ENCODE measurements around the gene PFDN6. TPM values are rescaled to one million over a fixed set of nuclear protein-coding genes. Genes with fewer than 3 reads are reported as not detected.
"Not testable (repeated sequence)": the region's sequence is repeated elsewhere in the genome, so short reads cannot be mapped to it uniquely, and the experiment has no call there.

The PFDN6 gene
- 100 to 1,000 TPM in 1 of 3 donors, 10 to 100 TPM in 2; 47.0 to 131 (median 77.7) TPM for polyA plus RNA-seq

DNA sequence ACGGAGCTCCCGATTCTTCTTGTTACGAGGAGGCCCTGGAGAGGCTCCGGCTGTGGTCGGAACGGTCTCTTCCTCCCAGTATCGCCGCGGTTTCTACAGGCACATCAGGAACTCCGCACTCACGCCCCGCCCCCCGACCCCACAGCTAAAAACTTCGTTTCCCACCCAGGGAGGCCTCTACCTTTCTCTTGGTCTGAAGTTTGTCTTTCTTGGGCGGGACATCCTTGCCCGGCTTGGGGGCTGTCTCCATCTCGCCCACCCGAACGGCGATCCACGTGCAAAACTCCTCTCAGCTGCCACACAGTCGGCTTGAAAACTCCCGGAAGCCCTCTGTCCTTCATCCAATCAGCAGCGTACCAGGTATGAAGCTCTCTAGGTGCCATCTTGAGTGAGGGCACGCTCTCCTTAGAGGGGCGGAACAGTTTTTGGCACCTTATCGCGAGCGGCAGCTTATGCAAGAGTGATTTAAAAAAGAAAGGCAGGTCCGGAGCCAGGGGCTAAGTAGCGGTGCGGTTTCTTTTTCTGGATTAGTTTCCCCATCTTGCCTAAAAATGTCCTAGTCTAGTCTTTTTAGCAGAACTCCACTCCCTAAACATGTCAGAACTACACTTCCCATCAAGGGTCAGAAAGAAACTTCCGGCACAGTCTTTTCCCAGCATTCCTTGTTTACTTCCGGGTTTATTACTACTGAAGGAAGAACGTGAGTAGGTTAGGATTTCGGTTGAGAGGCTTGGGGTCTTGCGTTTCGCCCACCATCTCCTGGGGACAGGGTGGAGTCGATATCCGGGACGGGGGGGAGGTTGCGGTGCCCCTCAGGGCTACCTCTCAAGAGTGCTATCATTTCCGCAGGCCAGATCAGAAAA is at the start of gene PFDN6, which contains the start of gene WDR46:
Gene PFDN6 (plus strand): TSS at position 681 of the 863 bp plus-strand sequence. CDS start 256 bp downstream, outside the sequence.
Gene WDR46 (minus strand): TSS at position 319 of the 863 bp plus-strand sequence. CDS start 69 bp downstream, at position 250.
- no peak within 1 kb of the TSS for H3K27ac ChIP-seq (ENCODE audit: low read depth, low read length)
- WGBS, 3 donors: 0 to 1% (median 0%) methylated on average over 43 of the region's 43 CpGs

DNA sequence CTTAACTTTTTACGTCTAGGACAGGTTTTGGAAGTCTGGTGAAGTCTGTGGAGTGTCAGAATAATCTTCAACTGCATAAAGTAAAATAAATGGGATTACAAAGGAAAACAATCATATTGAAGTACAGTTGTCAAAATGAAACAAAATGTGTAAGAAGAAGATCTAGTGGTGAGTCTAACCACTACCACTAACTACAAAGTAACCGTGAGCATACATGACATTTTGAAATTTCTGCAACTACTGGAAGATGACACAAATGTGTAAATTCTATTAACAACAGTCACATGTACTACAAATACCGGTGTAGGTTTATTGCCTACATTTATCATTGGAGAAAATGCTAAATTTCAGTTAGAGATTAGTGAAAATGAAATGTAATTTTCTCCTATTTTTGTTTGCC is 47.4 kb upstream of the PFDN6 start:
- H3K27ac ChIP-seq (ENCODE audit: low read depth, low read length): no peak overlapping the region
- WGBS, 3 donors: 43 to 67% (median 51%) methylated on average over 3 of the region's 3 CpGs

- H3K27ac ChIP-seq (ENCODE audit: low read depth, low read length): no peak overlapping the region
- WGBS, 3 donors: 37 to 45% (median 41%) methylated on average over 1 of the region's 1 CpG
These were observed 45.9 kb upstream of the PFDN6 start for GRCh38 chr6:33243476-33243875.

DNA sequence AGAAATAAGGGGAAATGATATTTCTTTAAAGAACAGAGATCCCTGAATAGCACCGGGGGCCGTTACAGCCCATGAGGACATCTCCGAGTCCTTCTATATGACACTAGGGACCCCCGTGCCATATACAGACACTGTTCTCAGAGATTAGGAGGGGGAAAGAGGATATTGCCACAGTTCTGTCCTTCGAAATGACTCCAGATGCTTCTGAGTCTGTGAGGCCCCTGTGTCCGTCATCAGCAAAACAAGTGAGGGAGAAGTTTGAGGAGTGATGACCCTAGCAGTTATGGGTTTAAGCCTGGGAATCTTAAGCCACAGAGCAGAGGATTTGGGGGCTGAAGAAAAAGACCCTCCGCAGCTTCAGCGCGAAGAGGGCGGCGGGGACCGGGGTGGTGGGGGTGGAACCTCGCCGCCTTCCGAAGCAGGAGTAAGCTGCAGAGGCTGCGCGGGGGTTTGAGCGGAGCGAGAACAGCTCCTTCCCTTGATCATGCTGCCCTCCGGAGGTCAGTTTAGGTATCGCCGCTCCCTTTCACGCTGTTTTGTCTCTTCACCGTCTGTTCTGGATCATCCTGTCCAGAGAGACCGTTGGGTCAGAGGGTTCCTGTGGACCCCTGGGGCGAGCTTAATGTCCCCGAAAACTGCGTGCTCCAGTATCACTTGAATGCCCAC is 41.3 kb upstream of the PFDN6 start:
- 2 to 4% (median 3%) methylated on average over 28 of the region's 28 CpGs for WGBS, 3 donors
- peak overlapping the region; percentile 44 for H3K27ac ChIP-seq (ENCODE audit: low read depth, low read length)

- WGBS, 3 donors: 0% methylated on average over 17 to 18 of the region's 18 CpGs
- peak overlapping the region; percentile 44 for H3K27ac ChIP-seq (ENCODE audit: low read depth, low read length)
These were observed 40.8 kb upstream of the PFDN6 start for GRCh38 chr6:33248643-33248931.

- peak overlapping the region; percentile 44 for H3K27ac ChIP-seq (ENCODE audit: low read depth, low read length)
- WGBS, 3 donors: 0% methylated on average over 58 of the region's 58 CpGs
These were observed 40.3 kb upstream of the PFDN6 start for GRCh38 chr6:33248932-33249731.

DNA sequence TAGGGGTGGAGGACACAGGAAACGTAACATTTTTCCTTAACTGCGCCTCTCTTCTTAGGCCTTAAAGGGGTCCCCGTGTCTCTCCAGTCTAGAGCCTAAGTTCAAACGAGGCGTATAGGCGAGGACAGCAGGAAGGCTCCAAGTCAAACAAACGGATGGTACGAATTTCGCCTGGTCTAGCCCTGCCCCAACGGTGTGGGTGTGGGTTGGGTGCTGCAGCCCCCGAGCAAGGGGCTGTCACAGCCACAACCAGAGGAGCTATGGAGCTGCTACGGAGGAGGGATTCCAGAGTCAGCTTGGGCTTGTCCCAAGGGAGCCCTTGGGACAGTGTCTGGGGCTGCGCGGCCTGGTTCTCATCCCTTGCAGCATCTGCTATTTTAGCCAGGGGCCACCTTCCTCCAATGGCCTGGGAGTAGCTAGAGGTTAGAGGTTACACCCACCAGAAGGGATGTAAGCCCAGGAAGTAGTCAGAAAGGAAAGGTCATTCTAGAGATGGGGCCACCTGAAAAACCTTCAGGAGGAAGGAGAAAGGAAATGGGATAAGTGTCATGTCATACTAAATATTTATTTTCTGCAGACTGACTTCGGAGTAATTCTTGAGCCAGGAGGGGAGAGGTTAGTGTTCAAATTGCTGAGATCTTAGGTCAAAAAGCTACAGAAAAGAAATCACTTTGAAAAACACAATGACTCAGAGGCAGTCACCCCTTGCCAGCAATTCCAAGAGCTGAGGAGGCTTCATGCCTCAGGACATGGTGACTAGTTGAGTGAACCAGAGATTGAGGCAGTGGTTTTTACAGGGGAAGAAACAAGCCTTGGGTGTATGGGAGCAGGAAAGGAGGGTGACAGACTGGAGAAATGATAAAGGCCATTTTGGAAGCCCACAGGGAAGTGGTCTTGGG is 39.4 kb upstream of the PFDN6 start:
- 11 to 17% (median 17%) methylated on average over 15 of the region's 15 CpGs for WGBS, 3 donors
- H3K27ac ChIP-seq (ENCODE audit: low read depth, low read length): peak overlapping the region; percentile 85

GRCh38 chr6:33250731-33251130 is 38.7 kb upstream of the PFDN6 start:
- no peak overlapping the region for H3K27ac ChIP-seq (ENCODE audit: low read depth, low read length)
- 93 to 97% (median 95%) methylated on average over 13 of the region's 13 CpGs for WGBS, 3 donors

- WGBS, 3 donors: 73 to 82% (median 78%) methylated on average over 6 of the region's 6 CpGs
- H3K27ac ChIP-seq (ENCODE audit: low read depth, low read length): no peak overlapping the region
These were observed 37.9 kb upstream of the PFDN6 start for GRCh38 chr6:33251395-33252012.

DNA sequence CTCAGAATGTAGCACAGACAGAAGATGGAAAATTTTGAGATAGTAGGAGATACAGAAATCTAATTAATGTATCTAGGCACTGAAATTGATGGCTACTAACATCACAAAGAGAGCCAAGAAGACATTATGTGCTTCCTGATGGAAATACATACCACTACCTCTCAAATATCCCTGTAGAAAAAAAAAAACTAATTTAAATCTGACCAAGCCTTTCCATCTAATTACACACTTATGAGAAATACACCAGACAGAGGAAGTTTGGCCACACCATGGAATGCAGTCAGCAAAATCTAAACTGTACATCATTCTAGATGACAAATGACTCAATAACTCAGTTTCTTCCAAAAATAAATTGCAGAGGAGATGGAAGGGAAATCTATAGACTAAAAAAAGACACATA is 36.6 kb upstream of the PFDN6 start:
- no peak overlapping the region for H3K27ac ChIP-seq (ENCODE audit: low read depth, low read length)

- 89 to 91% (median 91%) methylated on average over 4 of the region's 4 CpGs for WGBS, 3 donors
- no peak overlapping the region for H3K27ac ChIP-seq (ENCODE audit: low read depth, low read length)
These were observed 34.8 kb upstream of the PFDN6 start for GRCh38 chr6:33254591-33254990.

DNA sequence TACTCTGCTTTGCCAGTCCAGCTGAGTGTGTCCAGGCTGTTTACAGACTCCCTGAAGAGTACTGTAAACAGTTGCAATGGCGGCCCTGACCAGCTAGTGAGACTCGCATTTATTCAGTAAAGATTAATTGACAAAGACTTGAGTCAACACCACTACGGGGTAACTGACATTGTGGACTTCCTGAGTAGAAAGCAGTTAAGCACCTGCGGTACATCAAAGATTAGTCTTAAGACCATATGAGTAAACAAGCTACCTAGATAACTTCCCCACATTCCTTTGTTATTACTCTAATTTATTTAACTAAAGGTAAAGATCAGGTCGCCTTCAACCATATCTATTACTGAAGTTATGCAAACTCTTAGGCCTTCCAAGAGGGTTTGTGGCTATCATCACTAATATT is 30.4 kb upstream of the PFDN6 start:
- H3K27ac ChIP-seq (ENCODE audit: low read depth, low read length): no peak overlapping the region
- WGBS, 3 donors: 41 to 93% (median 91%) methylated on average over 5 of the region's 5 CpGs

- H3K27ac ChIP-seq (ENCODE audit: low read depth, low read length): not testable (repeated sequence)
- WGBS, 3 donors: 97 to 98% (median 98%) methylated on average over 3 of the region's 3 CpGs
These were observed 26.9 kb upstream of the PFDN6 start for GRCh38 chr6:33262490-33262889.

- WGBS, 3 donors: 82 to 87% (median 86%) methylated on average over 7 of the region's 7 CpGs
- no peak overlapping the region for H3K27ac ChIP-seq (ENCODE audit: low read depth, low read length)
These were observed 25.4 kb upstream of the PFDN6 start for GRCh38 chr6:33264015-33264414.

DNA sequence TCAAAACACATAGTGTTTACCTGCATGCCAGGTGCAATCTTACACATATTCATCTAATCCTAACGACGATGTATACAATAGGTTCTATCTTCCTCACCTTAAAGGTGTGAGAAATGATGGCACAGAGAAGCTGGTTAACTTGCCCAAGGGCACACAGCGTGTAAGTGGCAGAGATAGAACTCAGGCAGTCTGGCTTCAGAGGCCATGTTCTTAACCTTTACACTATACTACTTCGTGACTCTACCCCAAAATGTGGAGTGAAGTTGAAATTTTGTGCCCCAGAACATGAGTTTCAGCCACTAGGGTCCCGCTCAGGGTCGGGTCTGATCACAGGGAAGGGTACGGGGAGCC is 18.3 kb upstream of the PFDN6 start:
- H3K27ac ChIP-seq (ENCODE audit: low read depth, low read length): peak overlapping the region; percentile 85
- WGBS, 3 donors: 1 to 4% (median 1%) methylated on average over 7 of the region's 7 CpGs

GRCh38 chr6:33271468-33272274 is 17.7 kb upstream of the PFDN6 start, which contains the start of the genes RPS18 and VPS52:
TSS of gene RPS18 (plus strand) at chr6:33272075. CDS start at chr6:33272120, 45 bp downstream.
TSS of gene VPS52 (minus strand) at chr6:33271876. CDS start at chr6:33271675, 201 bp downstream.
- H3K27ac ChIP-seq (ENCODE audit: low read depth, low read length): peak within 1 kb of the TSS; percentile 85
- WGBS, 3 donors: 0% methylated on average over 48 of the region's 48 CpGs
